Activated CD4-positive, CD25-positive, alpha-beta regulatory T cell treated with anti-CD3 and anti-CD28 coated beads, Interleukin-2, amount 50 U/mL, for 24 hours (primary cell): ENCODE data around the gene DGKG.
A peak's percentile ranks its signal among the peaks of the same experiment; 100 is the strongest.

Experiments
- ATAC-seq, 2 donors: fragments of 150-1000 bp; cut with Tn5 transposase; one replicate each; pipeline ENCODE4 v1.10.0; 2021; ENCODE audit warnings: mild to moderate bottlenecking in 1 of 2, moderate library complexity in 1 of 2

The DGKG gene

GRCh38 chr3:186361762-186362536 lies at the start of gene DGKG:
TSS of gene DGKG (minus strand) at chr3:186362234. CDS start at chr3:186320459, 41,775 bp downstream.
- ATAC-seq: peak; percentile 45 to 46

GRCh38 chr3:186411089-186411488 lies 49.1 kb upstream of the DGKG start:
- no peak for ATAC-seq

GRCh38 chr3:186406669-186407635 lies 44.9 kb upstream of the DGKG start:
- no peak for ATAC-seq

GRCh38 chr3:186401556-186401955 lies 39.5 kb upstream of the DGKG start:
- ATAC-seq: no peak

GRCh38 chr3:186400662-186401061 lies 38.6 kb upstream of the DGKG start:
- no peak for ATAC-seq

GRCh38 chr3:186400026-186400425 lies 38.0 kb upstream of the DGKG start:
- no peak for ATAC-seq

- no peak for ATAC-seq
These were observed 32.7 kb upstream of the DGKG start for GRCh38 chr3:186394566-186395217.

GRCh38 chr3:186386883-186387560 lies 25.0 kb upstream of the DGKG start:
- no peak for ATAC-seq

- no peak for ATAC-seq
These were observed 24.0 kb upstream of the DGKG start for GRCh38 chr3:186385856-186386602.

- ATAC-seq: no peak
These were observed 21.3 kb upstream of the DGKG start for GRCh38 chr3:186383026-186383993.

GRCh38 chr3:186382217-186382885 lies 20.3 kb upstream of the DGKG start:
- ATAC-seq: no peak

- no peak for ATAC-seq
These were observed 19.6 kb upstream of the DGKG start for GRCh38 chr3:186381424-186382216.

- peak in 1 of 2 donors; percentile 24 for ATAC-seq
These were observed 18.8 kb upstream of the DGKG start for GRCh38 chr3:186380622-186381380.

- ATAC-seq: no peak
These were observed 13.4 kb upstream of the DGKG start for GRCh38 chr3:186375443-186375842.

- no peak for ATAC-seq
These were observed 12.3 kb upstream of the DGKG start for GRCh38 chr3:186374376-186374775.

GRCh38 chr3:186369217-186369616 lies 7.2 kb upstream of the DGKG start:
- ATAC-seq: no peak

- no peak for ATAC-seq
These were observed 6.7 kb upstream of the DGKG start for GRCh38 chr3:186368717-186369116.

GRCh38 chr3:186368176-186368575 lies 6.1 kb upstream of the DGKG start:
- ATAC-seq: no peak
